ENCODE measurements around the gene INIP.

DNA sequence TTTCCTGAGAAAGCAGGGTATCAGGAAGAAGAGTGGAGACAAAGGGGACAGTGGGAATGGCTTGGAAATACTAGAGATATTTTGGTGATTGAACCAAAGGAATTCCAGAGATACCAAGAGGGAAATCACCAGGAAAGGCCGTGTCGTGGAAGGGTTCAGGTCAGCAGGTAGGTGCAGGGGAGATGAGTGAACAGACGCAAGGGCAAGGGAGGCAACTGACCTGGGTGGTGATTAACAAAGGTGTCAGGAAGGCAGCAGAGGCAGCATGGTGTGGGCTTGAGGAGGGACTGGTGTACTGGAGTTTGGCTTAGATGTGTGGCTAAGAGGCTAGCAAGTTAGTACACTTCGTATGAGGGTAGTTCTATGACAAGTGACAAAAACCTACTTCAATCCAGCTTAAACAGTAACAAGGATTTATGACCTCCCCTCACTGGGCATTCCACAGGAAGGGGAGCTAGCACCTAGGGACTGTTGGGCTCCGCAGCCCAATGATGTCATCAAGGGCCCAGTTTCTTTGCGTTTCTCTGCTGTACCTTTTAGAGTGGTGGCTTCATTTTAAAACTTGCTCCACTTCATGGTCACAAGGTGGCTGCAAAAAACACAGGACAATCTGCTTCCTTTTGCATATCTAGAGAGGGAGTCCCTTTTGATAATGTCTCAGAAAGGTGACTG, 37.0 kb downstream of the INIP start:
- TF ChIP-seq, protein P1, sequence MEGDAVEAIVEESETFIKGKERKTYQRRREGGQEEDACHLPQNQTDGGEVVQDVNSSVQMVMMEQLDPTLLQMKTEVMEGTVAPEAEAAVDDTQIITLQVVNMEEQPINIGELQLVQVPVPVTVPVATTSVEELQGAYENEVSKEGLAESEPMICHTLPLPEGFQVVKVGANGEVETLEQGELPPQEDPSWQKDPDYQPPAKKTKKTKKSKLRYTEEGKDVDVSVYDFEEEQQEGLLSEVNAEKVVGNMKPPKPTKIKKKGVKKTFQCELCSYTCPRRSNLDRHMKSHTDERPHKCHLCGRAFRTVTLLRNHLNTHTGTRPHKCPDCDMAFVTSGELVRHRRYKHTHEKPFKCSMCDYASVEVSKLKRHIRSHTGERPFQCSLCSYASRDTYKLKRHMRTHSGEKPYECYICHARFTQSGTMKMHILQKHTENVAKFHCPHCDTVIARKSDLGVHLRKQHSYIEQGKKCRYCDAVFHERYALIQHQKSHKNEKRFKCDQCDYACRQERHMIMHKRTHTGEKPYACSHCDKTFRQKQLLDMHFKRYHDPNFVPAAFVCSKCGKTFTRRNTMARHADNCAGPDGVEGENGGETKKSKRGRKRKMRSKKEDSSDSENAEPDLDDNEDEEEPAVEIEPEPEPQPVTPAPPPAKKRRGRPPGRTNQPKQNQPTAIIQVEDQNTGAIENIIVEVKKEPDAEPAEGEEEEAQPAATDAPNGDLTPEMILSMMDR (IDR thresholded peaks at IDR 0.05; ENCODE audit: low read depth, low read length): no peak
- TF ChIP-seq POLR2A (IDR thresholded peaks at IDR 0.05; ENCODE audit: extremely low read depth, insufficient read length) (no peak), MYC (IDR thresholded peaks at IDR 0.05; ENCODE audit: low read depth, low read length) (no peak)
- TF ChIP-seq, protein P2, sequence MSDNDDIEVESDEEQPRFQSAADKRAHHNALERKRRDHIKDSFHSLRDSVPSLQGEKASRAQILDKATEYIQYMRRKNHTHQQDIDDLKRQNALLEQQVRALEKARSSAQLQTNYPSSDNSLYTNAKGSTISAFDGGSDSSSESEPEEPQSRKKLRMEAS (IDR thresholded peaks at IDR 0.05; ENCODE audit: low read depth, low read length): no peak
